GM12873 (cell line): ENCODE results near the gene GALNT6.

Experiments
- TF ChIP-seq, protein P1 (sequence below): IDR thresholded peaks from 2 replicates; pipeline ENCODE4 v1.5.1; 2012; ENCODE audit warnings: low read depth, mild to moderate bottlenecking, moderate library complexity, low read length, control low read depth; ENCODE audit not compliant: insufficient read depth; ENCODE audit errors: missing control alignments

GALNT6 gene

DNA sequence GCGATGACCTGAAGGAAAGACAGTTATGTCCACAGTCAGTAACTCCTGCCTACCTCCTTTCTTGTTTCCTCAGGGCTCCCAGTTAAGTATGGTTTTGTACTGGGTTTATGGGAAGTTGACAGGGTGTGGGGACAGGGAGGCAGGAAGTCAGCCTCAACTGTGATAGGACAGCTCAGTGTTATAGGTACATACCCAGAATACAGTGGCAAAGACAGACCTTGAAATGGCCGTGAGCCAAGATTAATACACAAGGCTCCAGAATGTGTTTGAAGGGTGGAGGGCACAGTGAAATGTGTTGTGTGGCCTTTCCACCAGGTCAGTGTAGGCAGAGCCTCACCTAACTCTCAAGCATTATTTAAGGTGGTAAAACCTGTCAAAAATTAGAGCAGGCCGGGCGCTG lies 62.6 kb downstream of the GALNT6 start:
- TF ChIP-seq, protein P1, sequence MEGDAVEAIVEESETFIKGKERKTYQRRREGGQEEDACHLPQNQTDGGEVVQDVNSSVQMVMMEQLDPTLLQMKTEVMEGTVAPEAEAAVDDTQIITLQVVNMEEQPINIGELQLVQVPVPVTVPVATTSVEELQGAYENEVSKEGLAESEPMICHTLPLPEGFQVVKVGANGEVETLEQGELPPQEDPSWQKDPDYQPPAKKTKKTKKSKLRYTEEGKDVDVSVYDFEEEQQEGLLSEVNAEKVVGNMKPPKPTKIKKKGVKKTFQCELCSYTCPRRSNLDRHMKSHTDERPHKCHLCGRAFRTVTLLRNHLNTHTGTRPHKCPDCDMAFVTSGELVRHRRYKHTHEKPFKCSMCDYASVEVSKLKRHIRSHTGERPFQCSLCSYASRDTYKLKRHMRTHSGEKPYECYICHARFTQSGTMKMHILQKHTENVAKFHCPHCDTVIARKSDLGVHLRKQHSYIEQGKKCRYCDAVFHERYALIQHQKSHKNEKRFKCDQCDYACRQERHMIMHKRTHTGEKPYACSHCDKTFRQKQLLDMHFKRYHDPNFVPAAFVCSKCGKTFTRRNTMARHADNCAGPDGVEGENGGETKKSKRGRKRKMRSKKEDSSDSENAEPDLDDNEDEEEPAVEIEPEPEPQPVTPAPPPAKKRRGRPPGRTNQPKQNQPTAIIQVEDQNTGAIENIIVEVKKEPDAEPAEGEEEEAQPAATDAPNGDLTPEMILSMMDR, result no peak

GRCh38 chr12:51326698-51327439 lies 64.3 kb downstream of the GALNT6 start:
- TF ChIP-seq, protein P1, result no peak

DNA sequence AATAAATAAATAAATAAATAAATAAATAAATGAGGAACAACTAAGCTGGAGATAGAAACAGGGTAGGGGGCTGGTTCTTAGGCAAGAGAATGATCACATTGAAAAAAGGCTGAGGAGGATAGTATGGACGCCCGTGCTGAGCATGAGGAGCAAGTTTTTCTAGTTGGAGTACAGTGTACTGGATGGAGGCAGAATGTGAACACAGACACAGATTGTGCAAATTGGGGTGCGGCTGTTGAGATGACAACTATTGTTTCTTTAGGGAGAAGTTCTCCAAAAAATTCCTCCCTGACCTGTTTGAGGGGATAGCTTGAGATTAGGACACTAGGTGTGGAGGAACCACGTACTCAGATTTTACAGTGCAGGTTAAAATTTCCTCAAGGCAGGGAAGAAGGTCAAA lies 66.3 kb downstream of the GALNT6 start:
- TF ChIP-seq, protein P1, result no peak

- TF ChIP-seq, protein P1, result no peak
Measured at GRCh38 chr12:51323966-51324895, 67.0 kb downstream of the GALNT6 start, which contains the start of gene BIN2. Gene BIN2, minus strand, starts transcription at chr12:51324174. Its CDS starts 72 bp downstream, at chr12:51324102.

GRCh38 chr12:51323317-51323960 lies 67.8 kb downstream of the GALNT6 start:
- TF ChIP-seq, protein P1, result peak; percentile 34

- TF ChIP-seq, protein P1, result no peak
Measured at GRCh38 chr12:51322452-51322851, 68.8 kb downstream of the GALNT6 start.

- TF ChIP-seq, protein P1, result no peak
Measured at GRCh38 chr12:51321882-51322281, 69.3 kb downstream of the GALNT6 start.
